Suprapubic skin (tissue), 4 donors: Measurements from ENCODE around the gene CPNE5.

Experiments
- CTCF ChIP-seq, 2 donors: fragments of 200-600 bp in 1 of 2; fragments of 450-650 bp in 1 of 2; sonication (generic) in 1 of 2; IDR thresholded peaks; one replicate each; pipeline ENCODE4 v1.5.1; 2016 to 2019; ENCODE audit warnings: antibody characterized with exemption in 2 of 2, mild to moderate bottlenecking in 1 of 2, moderate library complexity in 1 of 2
- EP300 ChIP-seq: sonication (generic); formaldehyde crosslinking; IDR thresholded peaks from one replicate; pipeline ENCODE4 v1.6.1; 2017; ENCODE audit warnings: antibody characterized with exemption
- POLR2A ChIP-seq, 2 donors: fragments of 450-650 bp; IDR thresholded peaks; one replicate each; pipeline ENCODE4 v1.6.1; 2017; ENCODE audit warnings: antibody characterized with exemption in 2 of 2, mild to moderate bottlenecking in 2 of 2, moderate library complexity in 2 of 2
- POLR2AphosphoS5 ChIP-seq, 3 donors: sonication (generic); formaldehyde crosslinking; IDR thresholded peaks; one replicate each; pipeline ENCODE4 v1.6.1; 2017; ENCODE audit warnings: antibody characterized with exemption in 3 of 3

DNA sequence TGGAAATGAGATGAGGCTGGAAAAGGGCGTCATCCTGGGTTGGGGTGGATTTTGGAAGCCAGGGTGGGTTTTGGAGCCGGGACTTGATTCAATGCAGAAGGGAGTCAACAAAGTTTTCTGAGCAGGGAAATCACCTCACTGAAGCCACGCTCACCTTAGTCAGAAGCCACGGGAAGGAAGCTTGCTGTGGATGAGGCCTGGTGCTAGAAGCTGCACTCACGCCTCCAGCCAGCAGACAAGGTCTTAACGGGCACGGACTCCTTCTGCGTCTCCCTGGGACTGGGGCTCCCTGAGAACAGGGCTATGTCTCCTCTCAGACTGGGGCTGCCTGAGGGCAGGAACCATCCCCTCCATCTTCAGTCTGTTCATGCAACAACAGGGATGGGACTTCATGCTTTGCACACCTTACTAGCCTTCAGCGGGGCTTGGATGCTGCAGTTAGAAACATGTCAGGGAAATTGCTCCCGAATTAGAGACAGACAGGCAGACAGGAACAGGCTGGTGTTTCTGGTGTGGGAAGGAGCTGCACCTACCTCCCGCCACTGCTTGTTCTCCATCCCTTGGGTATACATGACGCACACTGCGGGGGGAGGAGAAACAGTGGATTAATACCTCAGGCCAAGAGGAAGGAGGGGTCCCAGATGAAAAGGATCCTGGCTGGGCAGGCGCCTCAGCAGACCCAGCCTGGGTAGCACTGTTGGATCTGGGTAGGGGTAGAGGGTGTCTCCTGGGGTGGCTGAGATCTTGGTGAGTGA is 17.5 kb downstream of the CPNE5 start:
- TF ChIP-seq CTCF (IDR thresholded peaks at IDR 0.05) (no peak), POLR2A (IDR thresholded peaks at IDR 0.05) (no peak), EP300 (no peak), POLR2AphosphoS5 (IDR thresholded peaks at IDR 0.05) (no peak)
